Endothelial cell (in vitro differentiated cells): ENCODE data around the gene SLC5A4. TPM values are rescaled to one million over a fixed set of nuclear protein-coding genes. Genes with fewer than 3 reads are reported as not detected.

Source experiments
- DNase-seq: peaks from one replicate; pipeline ENCODE4 v3.0.0; 2021; ENCODE audit warnings: low spot score
- H3K27ac Mint-ChIP-seq: one replicate; pipeline ENCODE4 v1.8.0; 2021; ENCODE audit warnings: mixed read lengths, inconsistent platforms; ENCODE audit not compliant: unreplicated experiment
- H3K27me3 Mint-ChIP-seq: one replicate; pipeline ENCODE4 v1.8.0; 2021; ENCODE audit warnings: mild to moderate bottlenecking, moderate library complexity, mixed read lengths, inconsistent platforms; ENCODE audit not compliant: unreplicated experiment
- H3K36me3 Mint-ChIP-seq: one replicate; pipeline ENCODE4 v1.8.0; 2021; ENCODE audit warnings: mild to moderate bottlenecking, low read depth, mixed read lengths, inconsistent platforms; ENCODE audit not compliant: unreplicated experiment
- H3K4me1 Mint-ChIP-seq: one replicate; pipeline ENCODE4 v1.8.0; 2021; ENCODE audit warnings: mild to moderate bottlenecking, mixed read lengths, inconsistent platforms; ENCODE audit not compliant: unreplicated experiment
- H3K4me3 Mint-ChIP-seq: one replicate; pipeline ENCODE4 v1.8.0; 2021; ENCODE audit warnings: mild to moderate bottlenecking, mixed read lengths, inconsistent platforms; ENCODE audit not compliant: unreplicated experiment
- H3K9me3 Mint-ChIP-seq: one replicate; pipeline ENCODE4 v1.8.0; 2021; ENCODE audit warnings: mixed read lengths, inconsistent platforms; ENCODE audit not compliant: unreplicated experiment
- total RNA-seq: library from RNA; stranded (reverse); fragmentation: NEBNext Ultra II Directional; extraction: Animal tissue kit (Norgen Biotek cat#: 25700); gene quantifications from one replicate; pipeline ENCODE4 v1.2.1, GENCODE V29; 2021; ENCODE audit not compliant: unreplicated experiment
- TF ChIP-seq, protein P1 (sequence below): fragments of 200-600 bp; sonication (generic); IDR thresholded peaks from one replicate; pipeline ENCODE4 v1.5.0; 2021; ENCODE audit warnings: antibody characterized with exemption; ENCODE audit not compliant: unreplicated experiment

SLC5A4 gene
- total RNA-seq, 1 donor from 2014 or later = not detected

DNA sequence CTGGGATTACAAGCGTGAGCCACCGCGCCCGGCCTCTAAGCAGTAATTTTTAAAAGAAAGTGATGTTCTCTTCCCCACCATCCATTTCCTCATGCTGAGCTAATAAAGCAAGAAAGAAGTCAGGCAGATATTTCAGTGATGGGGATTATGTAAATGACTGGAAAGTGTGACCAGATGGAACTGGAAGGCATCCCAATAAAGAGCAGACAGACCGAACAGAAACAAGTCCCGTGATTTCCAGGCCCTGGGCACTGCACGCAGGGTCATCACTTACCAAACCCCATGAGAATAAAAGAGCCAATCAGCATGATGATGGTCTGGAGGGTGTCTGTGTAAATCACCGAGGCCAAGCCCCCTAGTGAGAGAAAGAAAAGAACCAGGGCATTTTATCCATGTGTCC is 18.2 kb downstream of the SLC5A4 start:
- no peak for DNase-seq
- Mint-ChIP-seq H3K4me1 (peaks cover 12% of the 10 kb centered on the region), H3K27me3 (no peaks in the 10 kb centered on the region), H3K27ac (no peak overlapping the region), H3K9me3 (no peaks in the 10 kb centered on the region), H3K36me3 (peaks cover 3% of the 10 kb centered on the region), H3K4me3 (no peak overlapping the region)
- TF ChIP-seq, protein P1, sequence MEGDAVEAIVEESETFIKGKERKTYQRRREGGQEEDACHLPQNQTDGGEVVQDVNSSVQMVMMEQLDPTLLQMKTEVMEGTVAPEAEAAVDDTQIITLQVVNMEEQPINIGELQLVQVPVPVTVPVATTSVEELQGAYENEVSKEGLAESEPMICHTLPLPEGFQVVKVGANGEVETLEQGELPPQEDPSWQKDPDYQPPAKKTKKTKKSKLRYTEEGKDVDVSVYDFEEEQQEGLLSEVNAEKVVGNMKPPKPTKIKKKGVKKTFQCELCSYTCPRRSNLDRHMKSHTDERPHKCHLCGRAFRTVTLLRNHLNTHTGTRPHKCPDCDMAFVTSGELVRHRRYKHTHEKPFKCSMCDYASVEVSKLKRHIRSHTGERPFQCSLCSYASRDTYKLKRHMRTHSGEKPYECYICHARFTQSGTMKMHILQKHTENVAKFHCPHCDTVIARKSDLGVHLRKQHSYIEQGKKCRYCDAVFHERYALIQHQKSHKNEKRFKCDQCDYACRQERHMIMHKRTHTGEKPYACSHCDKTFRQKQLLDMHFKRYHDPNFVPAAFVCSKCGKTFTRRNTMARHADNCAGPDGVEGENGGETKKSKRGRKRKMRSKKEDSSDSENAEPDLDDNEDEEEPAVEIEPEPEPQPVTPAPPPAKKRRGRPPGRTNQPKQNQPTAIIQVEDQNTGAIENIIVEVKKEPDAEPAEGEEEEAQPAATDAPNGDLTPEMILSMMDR = no peak

DNA sequence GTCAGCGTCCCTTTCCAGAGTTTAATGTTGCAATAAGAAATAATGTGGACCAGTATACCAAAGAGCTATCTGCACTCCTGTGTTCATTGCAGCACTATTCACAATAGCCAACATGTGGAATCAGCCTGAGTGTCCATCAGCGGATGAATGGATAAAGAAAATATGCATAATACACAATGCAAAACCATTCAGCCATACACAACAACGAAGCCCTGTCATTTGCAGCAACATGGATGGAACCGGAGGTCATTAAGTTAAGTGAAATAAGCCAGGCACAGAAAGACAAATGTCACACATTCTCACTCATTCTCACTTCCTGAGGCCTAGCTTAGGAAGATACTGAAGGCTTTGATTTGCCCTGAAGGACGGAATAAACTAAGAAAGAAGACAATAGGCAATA is 22.1 kb downstream of the SLC5A4 start:
- H3K4me1 Mint-ChIP-seq = peaks cover 23% of the 10 kb centered on the region
- no peak overlapping the region for H3K4me3 Mint-ChIP-seq
- no peaks in the 10 kb centered on the region for H3K27me3 Mint-ChIP-seq
- TF ChIP-seq, protein P1 = no peak
- DNase-seq = no peak
- H3K36me3 Mint-ChIP-seq = peaks cover 16% of the 10 kb centered on the region
- H3K9me3 Mint-ChIP-seq = no peaks in the 10 kb centered on the region
- H3K27ac Mint-ChIP-seq = no peak overlapping the region

DNA sequence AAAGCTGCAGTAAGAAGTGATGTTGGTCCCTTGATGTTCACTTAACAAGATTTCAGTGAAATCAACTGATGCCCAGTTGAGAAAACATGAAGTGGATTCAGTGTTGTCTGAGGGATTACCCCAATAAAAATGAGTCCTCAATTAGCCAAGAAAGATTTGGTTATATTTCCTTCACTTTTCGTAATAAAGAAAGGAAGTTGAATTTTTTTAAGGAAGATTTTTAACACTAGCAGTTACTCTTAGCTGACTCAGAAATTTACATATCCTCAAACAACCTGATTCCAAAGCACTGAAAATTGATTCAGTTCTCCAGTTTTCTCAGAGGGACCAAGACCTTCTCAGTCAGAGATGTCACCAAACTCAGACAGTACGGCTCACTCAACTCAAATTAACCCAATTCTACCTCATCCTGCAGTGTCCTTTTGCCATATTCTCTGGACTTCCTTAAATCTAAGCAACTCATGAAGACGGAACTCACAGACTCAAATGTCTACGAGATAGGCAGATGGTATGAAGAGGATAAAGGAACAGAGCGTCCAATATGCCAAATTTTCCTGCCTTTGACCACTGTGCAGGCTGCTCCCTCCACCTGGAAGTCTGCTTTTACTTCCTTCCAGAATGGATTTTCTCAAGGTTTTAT is 22.8 kb downstream of the SLC5A4 start:
- no peak for DNase-seq
- Mint-ChIP-seq H3K27ac (no peak overlapping the region), H3K9me3 (no peaks in the 10 kb centered on the region), H3K36me3 (peaks cover 16% of the 10 kb centered on the region), H3K4me3 (no peak overlapping the region), H3K27me3 (no peaks in the 10 kb centered on the region), H3K4me1 (peaks cover 23% of the 10 kb centered on the region)
- TF ChIP-seq, protein P1 = no peak

DNA sequence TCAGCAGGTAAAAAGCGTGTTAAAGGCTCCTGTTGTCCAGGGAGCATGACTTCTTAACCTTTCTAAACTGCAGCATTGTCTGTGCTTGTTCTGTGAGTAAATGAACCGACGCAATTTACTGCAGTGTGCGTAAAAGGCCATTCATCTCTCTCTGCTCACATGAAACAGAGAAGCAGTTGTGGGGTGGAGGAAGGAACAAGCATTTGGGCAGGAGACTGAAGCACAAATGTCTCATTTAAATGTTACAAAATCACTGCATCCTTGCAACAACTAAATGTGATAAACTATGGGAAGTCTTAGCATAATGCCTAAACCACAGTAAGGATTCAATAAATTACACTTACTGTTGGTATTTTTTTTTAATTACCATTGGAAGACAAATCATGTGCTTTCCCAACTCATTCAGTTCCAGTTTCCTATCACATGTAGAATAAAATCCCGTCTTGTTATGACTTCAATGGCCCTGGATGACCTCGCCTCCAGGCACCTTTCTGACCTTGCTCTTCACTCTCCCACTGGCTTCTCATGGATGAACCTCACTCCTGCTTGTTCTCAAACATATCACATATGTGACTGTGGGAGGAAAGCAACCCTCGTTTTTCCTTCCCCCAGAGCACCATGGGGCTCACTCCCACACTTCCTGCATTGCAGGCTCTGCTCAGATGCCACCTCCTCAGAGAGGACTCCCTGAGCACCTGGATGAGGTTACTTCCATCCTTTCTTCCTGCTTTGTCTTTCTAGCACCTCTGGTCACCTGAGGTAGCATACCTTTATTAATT is 28.6 kb downstream of the SLC5A4 start:
- DNase-seq = no peak
- Mint-ChIP-seq H3K36me3 (peaks cover 22% of the 10 kb centered on the region), H3K9me3 (no peaks in the 10 kb centered on the region), H3K27ac (no peak overlapping the region), H3K4me3 (no peak overlapping the region), H3K4me1 (peaks cover 14% of the 10 kb centered on the region), H3K27me3 (no peaks in the 10 kb centered on the region)
- TF ChIP-seq, protein P1 = no peak

DNA sequence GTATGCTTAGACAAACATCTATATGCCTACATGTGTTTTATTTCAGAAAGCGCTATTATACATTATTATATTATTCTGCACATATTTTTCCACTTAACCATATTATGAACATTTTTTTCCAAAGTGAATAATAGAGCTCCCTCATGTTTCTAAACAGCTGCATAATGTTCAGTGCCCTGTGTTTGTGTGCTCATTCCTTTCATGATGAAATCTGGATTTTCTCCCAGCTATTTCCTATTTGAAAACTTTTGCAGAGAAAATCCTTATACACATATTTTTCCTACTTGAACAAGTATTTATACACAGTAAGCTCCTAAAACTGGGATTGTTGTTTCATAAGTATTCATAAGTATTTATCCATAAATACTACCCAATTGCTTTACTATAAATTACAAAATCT is 32.2 kb downstream of the SLC5A4 start:
- no peak for DNase-seq
- peaks cover 8% of the 10 kb centered on the region for H3K36me3 Mint-ChIP-seq
- H3K4me3 Mint-ChIP-seq = no peak overlapping the region
- peaks cover 8% of the 10 kb centered on the region for H3K4me1 Mint-ChIP-seq
- no peaks in the 10 kb centered on the region for H3K9me3 Mint-ChIP-seq
- no peak overlapping the region for H3K27ac Mint-ChIP-seq
- TF ChIP-seq, protein P1 = no peak
- H3K27me3 Mint-ChIP-seq = no peaks in the 10 kb centered on the region
